Caco-2 (cell line): ENCODE measurements around the gene NAGLU. TPM values are rescaled to one million over a fixed set of nuclear protein-coding genes. Genes with fewer than 3 reads are reported as not detected.
"Not testable (repeated sequence)": the region's sequence is repeated elsewhere in the genome, so short reads cannot be mapped to it uniquely, and the experiment has no call there.

Experiments used
- BruUV-seq: library from RNA; stranded (reverse); fragments of 400-500 nt; replicated peaks from 2 replicates; lab custom pipeline; 2021; lab: Mats Ljungman, UMichigan
- CTCF ChIA-PET: fragments of 300-600 bp; sonication (Branson Sonifier 250); formaldehyde crosslinking; loops from one replicate; lab custom pipeline; 2022; ENCODE audit warnings: antibody characterized with exemption; lab: Charles Lee
- POLR2A ChIA-PET: fragments of 300-600 bp; sonication (Branson Sonifier 250); formaldehyde crosslinking; loops from one replicate; lab custom pipeline; 2022; ENCODE audit warnings: antibody characterized with exemption; lab: Charles Lee
- DNase-seq, 2 experiments: peaks; one replicate each; pipeline versions ENCODE4 v3.0.0 to v3.0.0-alpha.2; 2020 to 2022
- H3K27me3 ChIP-seq: replicated peaks from 2 replicates; pipeline ENCODE4 v1.6.0; 2011; ENCODE audit warnings: low read length; ENCODE audit not compliant: control insufficient read depth, insufficient read depth
- H3K36me3 ChIP-seq: 2 replicates; pipeline ENCODE4 v1.5.1; 2011; ENCODE audit warnings: low read length; ENCODE audit not compliant: control insufficient read depth, insufficient read depth
- H3K4me1 ChIP-seq: fragments of 250-450 bp; sonication (Bioruptor Pico); 2 replicates; pipeline ENCODE4 v1.5.1; 2020; ENCODE audit warnings: mild to moderate bottlenecking
- H3K4me3 ChIP-seq: 2 replicates; pipeline ENCODE4 v1.5.1; 2011; ENCODE audit warnings: low read depth, mild to moderate bottlenecking, control low read depth, low read length
- H3K9me3 ChIP-seq: fragments of 250-450 bp; sonication (Bioruptor Pico); 2 replicates; pipeline ENCODE4 v1.5.1; 2020; ENCODE audit warnings: mild to moderate bottlenecking, moderate library complexity
- H3K27ac Mint-ChIP-seq: one replicate; pipeline ENCODE4 v1.8.0; 2022; ENCODE audit warnings: mixed read lengths; ENCODE audit not compliant: unreplicated experiment
- H3K27me3 Mint-ChIP-seq: one replicate; pipeline ENCODE4 v1.8.0; 2022; ENCODE audit warnings: mixed read lengths; ENCODE audit not compliant: insufficient read depth, unreplicated experiment
- H3K36me3 Mint-ChIP-seq: one replicate; pipeline ENCODE4 v1.8.0; 2022; ENCODE audit warnings: mild to moderate bottlenecking, mixed read lengths; ENCODE audit not compliant: insufficient read depth, unreplicated experiment
- H3K4me1 Mint-ChIP-seq: one replicate; pipeline ENCODE4 v1.8.0; 2022; ENCODE audit warnings: low read depth, mixed read lengths; ENCODE audit not compliant: unreplicated experiment
- H3K4me3 Mint-ChIP-seq: one replicate; pipeline ENCODE4 v1.8.0; 2022; ENCODE audit warnings: mild to moderate bottlenecking, moderate library complexity, mixed read lengths; ENCODE audit not compliant: unreplicated experiment
- H3K9me3 Mint-ChIP-seq: one replicate; pipeline ENCODE4 v1.8.0; 2022; ENCODE audit warnings: mixed read lengths; ENCODE audit not compliant: unreplicated experiment
- intact Hi-C: fragments of 100-400 bp; cut with micrococcal nuclease; formaldehyde crosslinking; loops from one replicate; pipeline ENCODE4 v1.10.0; 2022; ENCODE audit not compliant: unreplicated experiment
- total RNA-seq: library from RNA; stranded (reverse); gene quantifications from 2 replicates; pipeline ENCODE4 v1.2.3, GENCODE V29; 2022
- TF ChIP-seq, protein P1 (sequence below), 2 experiments: fragments of 200-600 bp in 1 of 2; IDR thresholded peaks; 1 replicate in 1 of 2; 2 replicates in 1 of 2; pipeline versions ENCODE4 v1.5.1 to v1.8.0; 2011 to 2022; ENCODE audit warnings: antibody characterized with exemption in 1 of 2, control low read depth in 1 of 2, inconsistent platforms in 1 of 2, low read depth in 1 of 2, low read length in 1 of 2, mild to moderate bottlenecking in 1 of 2, moderate library complexity in 1 of 2; ENCODE audit not compliant: insufficient read depth in 1 of 2, severe bottlenecking in 1 of 2, unreplicated experiment in 1 of 2

The NAGLU gene
- total RNA-seq, 1 experiment from 2014 or later, result 28.7 TPM

DNA sequence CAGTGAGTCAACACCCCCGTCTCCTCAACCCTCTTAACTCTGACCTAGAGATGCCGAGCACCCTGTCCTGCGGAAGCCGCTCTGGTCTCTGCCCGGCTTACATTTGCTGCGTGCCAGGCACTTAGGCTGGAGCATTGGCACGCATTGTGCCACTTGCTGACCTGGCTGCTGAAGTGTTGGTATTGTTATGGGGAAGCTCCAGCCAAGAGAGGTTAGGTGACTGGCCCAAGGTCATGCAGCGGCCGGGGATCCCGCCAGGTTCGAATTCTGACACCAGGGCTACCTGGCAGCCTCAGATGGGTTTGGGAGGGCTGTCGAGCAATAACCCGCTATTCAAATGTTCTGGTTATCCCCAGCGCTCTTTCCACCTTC is 11.6 kb downstream of the NAGLU start:
- Histone ChIP-seq H3K36me3 (peaks cover 1% of the 10 kb centered on the region; the same call in 1 of the 2 replicates), H3K4me1 (no peaks in the 10 kb centered on the region), H3K4me3 (no peak overlapping the region), H3K9me3 (no peaks in the 10 kb centered on the region), H3K27me3 (no peaks in the 10 kb centered on the region)
- TF ChIP-seq, protein P1, sequence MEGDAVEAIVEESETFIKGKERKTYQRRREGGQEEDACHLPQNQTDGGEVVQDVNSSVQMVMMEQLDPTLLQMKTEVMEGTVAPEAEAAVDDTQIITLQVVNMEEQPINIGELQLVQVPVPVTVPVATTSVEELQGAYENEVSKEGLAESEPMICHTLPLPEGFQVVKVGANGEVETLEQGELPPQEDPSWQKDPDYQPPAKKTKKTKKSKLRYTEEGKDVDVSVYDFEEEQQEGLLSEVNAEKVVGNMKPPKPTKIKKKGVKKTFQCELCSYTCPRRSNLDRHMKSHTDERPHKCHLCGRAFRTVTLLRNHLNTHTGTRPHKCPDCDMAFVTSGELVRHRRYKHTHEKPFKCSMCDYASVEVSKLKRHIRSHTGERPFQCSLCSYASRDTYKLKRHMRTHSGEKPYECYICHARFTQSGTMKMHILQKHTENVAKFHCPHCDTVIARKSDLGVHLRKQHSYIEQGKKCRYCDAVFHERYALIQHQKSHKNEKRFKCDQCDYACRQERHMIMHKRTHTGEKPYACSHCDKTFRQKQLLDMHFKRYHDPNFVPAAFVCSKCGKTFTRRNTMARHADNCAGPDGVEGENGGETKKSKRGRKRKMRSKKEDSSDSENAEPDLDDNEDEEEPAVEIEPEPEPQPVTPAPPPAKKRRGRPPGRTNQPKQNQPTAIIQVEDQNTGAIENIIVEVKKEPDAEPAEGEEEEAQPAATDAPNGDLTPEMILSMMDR (IDR thresholded peaks at IDR 0.05; ENCODE audit: insufficient read depth in 1 of 2, low read depth in 1 of 2, low read length in 1 of 2, severe bottlenecking in 1 of 2, unreplicated experiment in 1 of 2), result no peak
- POLR2A ChIA-PET, result no interaction called here
- peak overlapping the region; percentile 25 for H3K27ac Mint-ChIP-seq
- CTCF ChIA-PET, result no interaction called here
- intact Hi-C loops, result no loop called here
- peaks cover 6% of the 10 kb centered on the region for H3K4me1 Mint-ChIP-seq
- no peaks in the 10 kb centered on the region for H3K27me3 Mint-ChIP-seq
- no peak for DNase-seq
- H3K4me3 Mint-ChIP-seq, result no peak overlapping the region
- H3K36me3 Mint-ChIP-seq, result peaks cover 55% of the 10 kb centered on the region
- no TSS peak for BruUV-seq
- no peaks in the 10 kb centered on the region for H3K9me3 Mint-ChIP-seq

DNA sequence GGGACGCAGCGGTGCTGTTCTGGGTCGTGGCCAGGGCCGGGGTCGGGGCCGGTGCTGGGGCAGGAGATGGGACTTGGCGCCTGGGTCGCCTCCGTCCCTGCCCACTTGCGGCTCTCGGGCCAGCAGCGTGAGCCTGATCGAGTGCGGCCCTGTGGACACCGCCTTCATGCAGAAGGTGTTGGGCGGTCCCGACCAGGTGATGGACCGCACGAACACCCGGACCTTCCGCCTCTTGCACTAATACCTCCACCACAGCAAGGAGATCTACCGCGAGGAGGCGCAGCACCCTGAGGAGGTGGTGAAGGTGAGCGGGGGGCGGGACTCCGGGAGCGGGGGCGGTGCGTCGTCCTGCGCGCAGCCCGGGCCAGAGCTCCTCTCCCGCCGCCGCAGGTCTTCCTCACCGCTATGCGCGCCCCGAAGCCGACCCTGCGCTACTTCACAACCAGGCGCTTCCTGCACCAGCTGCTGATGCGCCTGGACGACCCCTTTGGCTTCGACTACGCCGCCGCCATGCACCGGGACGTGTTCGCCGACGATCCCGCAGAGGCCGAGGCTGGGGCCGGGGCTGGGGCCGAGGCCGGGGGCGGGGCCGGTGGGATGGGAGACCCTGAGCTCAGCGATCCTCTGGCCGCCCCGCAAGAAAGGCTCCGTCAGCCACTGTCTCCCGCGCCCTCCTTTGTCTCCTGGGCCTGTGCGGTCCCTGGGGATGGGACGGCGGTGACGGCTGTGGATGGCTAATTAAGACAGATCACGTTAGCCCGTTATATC is 12.2 kb downstream of the NAGLU start:
- Mint-ChIP-seq H3K4me3 (no peak overlapping the region), H3K36me3 (peaks cover 55% of the 10 kb centered on the region), H3K27me3 (no peaks in the 10 kb centered on the region), H3K9me3 (no peaks in the 10 kb centered on the region), H3K4me1 (peaks cover 6% of the 10 kb centered on the region), H3K27ac (no peak overlapping the region)
- Histone ChIP-seq H3K27me3 (no peaks in the 10 kb centered on the region), H3K36me3 (peaks cover under 1% of the 10 kb centered on the region; the same call in 1 of the 2 replicates), H3K9me3 (no peaks in the 10 kb centered on the region), H3K4me3 (no peak overlapping the region), H3K4me1 (peaks cover 1% of the 10 kb centered on the region; the same call in 1 of the 2 replicates)
- POLR2A ChIA-PET, result no interaction called here
- intact Hi-C loops, result no loop called here
- TF ChIP-seq, protein P1 (IDR thresholded peaks at IDR 0.05; ENCODE audit: insufficient read depth in 1 of 2, low read depth in 1 of 2, low read length in 1 of 2, severe bottlenecking in 1 of 2, unreplicated experiment in 1 of 2), result no peak
- CTCF ChIA-PET, result interaction anchor here (0.6 kb wide), 1 partner anchor 179 kb away, joined by 5 read pairs; no protein-coding TSS in a partner anchor
- no peak for DNase-seq
- no TSS peak for BruUV-seq

DNA sequence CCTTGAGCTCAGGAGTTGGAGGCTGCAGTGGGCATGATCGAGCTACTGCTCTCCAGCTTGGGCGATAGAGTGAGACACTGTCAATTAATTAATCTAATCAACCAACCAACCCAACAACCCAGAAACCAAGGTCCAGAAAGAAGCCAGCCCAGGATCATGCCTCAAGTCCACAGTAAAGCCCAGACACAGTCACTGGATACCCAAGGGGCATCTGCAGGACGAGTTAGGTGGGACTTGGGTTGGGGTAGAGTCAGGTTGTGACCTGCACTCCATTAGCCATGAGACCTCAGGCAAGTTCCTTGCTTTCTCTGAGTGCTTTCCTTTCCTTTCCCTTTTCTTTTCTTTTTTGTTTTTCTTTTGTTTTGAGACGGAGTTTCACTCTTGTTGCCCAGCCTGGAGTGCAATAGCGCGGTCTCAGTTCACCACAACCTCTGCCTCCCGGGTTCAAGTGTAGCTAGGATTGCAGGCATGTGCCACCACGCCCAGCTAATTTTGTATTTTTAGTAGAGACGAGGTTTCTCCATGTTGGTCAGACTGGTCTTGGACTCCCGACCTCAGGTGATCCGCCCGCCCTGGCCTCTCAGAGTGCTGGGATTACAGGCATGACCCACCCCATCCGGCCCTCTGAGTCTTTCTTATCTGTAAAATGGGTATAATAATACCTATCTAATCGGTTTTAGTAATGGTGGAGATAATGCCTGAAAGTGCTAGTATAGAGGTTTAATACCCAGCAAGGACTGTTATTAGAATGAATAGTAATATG is 13.1 kb downstream of the NAGLU start:
- Mint-ChIP-seq H3K4me1 (peaks cover 6% of the 10 kb centered on the region), H3K36me3 (peaks cover 54% of the 10 kb centered on the region), H3K9me3 (no peaks in the 10 kb centered on the region), H3K27me3 (no peaks in the 10 kb centered on the region), H3K27ac (no peak overlapping the region), H3K4me3 (no peak overlapping the region)
- POLR2A ChIA-PET, result no interaction called here
- no TSS peak for BruUV-seq
- intact Hi-C loops, result no loop called here
- no peaks in the 10 kb centered on the region for H3K27me3 ChIP-seq
- H3K4me1 ChIP-seq, result peaks cover 8% of the 10 kb centered on the region; the same call in 1 of the 2 replicates
- TF ChIP-seq, protein P1 (IDR thresholded peaks at IDR 0.05; ENCODE audit: insufficient read depth in 1 of 2, low read depth in 1 of 2, low read length in 1 of 2, severe bottlenecking in 1 of 2, unreplicated experiment in 1 of 2), result no peak
- no peak for DNase-seq
- H3K36me3 ChIP-seq, result no peaks in the 10 kb centered on the region
- CTCF ChIA-PET, result interaction anchor here (0.6 kb wide), 1 partner anchor 180 kb away, joined by 5 read pairs; no protein-coding TSS in a partner anchor
- no peak overlapping the region for H3K4me3 ChIP-seq
- H3K9me3 ChIP-seq, result no peaks in the 10 kb centered on the region

DNA sequence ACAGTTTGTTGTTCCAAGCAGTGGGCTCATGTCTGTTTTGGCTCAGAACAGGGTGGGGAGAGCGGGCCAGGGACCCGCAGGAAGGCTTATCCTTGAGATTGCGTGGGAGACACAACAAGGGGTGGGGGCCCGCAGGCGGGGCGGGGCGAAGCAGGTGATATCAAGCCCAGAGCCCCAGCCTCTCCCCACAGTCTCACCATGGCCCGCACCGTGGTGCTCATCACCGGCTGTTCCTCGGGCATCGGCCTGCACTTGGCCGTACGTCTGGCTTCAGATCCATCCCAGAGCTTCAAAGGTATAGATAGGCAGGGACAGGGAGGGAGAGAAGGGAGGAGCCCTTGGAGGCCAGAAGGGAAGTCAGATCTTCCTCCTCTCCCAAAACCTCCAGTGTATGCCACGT is 16.7 kb downstream of the NAGLU start, which contains the start of gene HSD17B1:
TSS of gene HSD17B1 (plus strand) at position 188 of the 400 bp plus-strand sequence. CDS start at position 199, 11 bp downstream.
- H3K36me3 Mint-ChIP-seq, result peaks cover 30% of the 10 kb centered on the region
- POLR2A ChIA-PET, result interaction anchor here (1.1 kb wide), 1 partner anchor 17 kb away, joined by 3 read pairs; the partner anchor contains the start of gene NAGLU
- BruUV-seq, H3K27me3 Mint-ChIP-seq, H3K27me3 ChIP-seq, intact Hi-C loops, DNase-seq, H3K4me1 ChIP-seq, H3K4me1 Mint-ChIP-seq, H3K36me3 ChIP-seq, H3K9me3 Mint-ChIP-seq, H3K9me3 ChIP-seq, CTCF ChIA-PET: not testable (repeated sequence)
- peak within 1 kb of the TSS; percentile 97 for H3K4me3 Mint-ChIP-seq
- H3K27ac Mint-ChIP-seq, result peak within 1 kb of the TSS; percentile 94
- H3K4me3 ChIP-seq, result peak within 1 kb of the TSS; percentile 88
